ENCODE data around the gene CISD1.
"Not testable (repeated sequence)": the region's sequence is repeated elsewhere in the genome, so short reads cannot be mapped to it uniquely, and the experiment has no call there.

Gene CISD1

GRCh38 chr10:58253184-58253583 is 15.8 kb upstream of the CISD1 start:
- Histone ChIP-seq H4K20me1 (ENCODE audit: insufficient read depth, low read length) (0 out of 2 replicates have a peak, but pooled peaks cover 5% of the 10 kb centered on the region), H2AFZ (ENCODE audit: low read depth, low read length) (no peak overlapping the region), H3K4me2 (ENCODE audit: insufficient read depth, low read length) (no peak overlapping the region), H3K4me3 (ENCODE audit: low read depth in 1 of 2, low read length in 2 of 2) (no peak overlapping the region), H3K79me2 (ENCODE audit: insufficient read depth, low read length) (peaks cover 48% of the 10 kb centered on the region), H3K9ac (ENCODE audit: low read depth, low read length) (no peak overlapping the region), H3K27ac (ENCODE audit: low read length) (no peak overlapping the region), H3K27me3 (ENCODE audit: insufficient read depth, low read length, poor library complexity) (no peaks in the 10 kb centered on the region), H3K36me3 (ENCODE audit: insufficient read depth, low read length) (peaks cover 3% of the 10 kb centered on the region; the same call in 1 of the 2 replicates), H3K9me3 (ENCODE audit: insufficient read depth, low read length, severe bottlenecking) (peaks cover 6% of the 10 kb centered on the region), H3K4me1 (ENCODE audit: insufficient read depth, low read length) (0 out of 2 replicates have a peak, but pooled peaks cover 3% of the 10 kb centered on the region)
- DNase-seq (no peak), ATAC-seq (ENCODE audit: insufficient read depth, low read depth) (no peak)
- TF ChIP-seq EZH2 (IDR thresholded peaks at IDR 0.05; ENCODE audit: borderline replicate concordance, low read depth, low read length, severe bottlenecking) (no peak), CTCF (IDR thresholded peaks at IDR 0.05; ENCODE audit: borderline replicate concordance, extremely low read depth, low read length, poor library complexity, severe bottlenecking) (no peak)

- peaks cover 53% of the 10 kb centered on the region for H3K79me2 ChIP-seq (ENCODE audit: insufficient read depth, low read length)
- TF ChIP-seq EZH2 (IDR thresholded peaks at IDR 0.05; ENCODE audit: borderline replicate concordance, low read depth, low read length, severe bottlenecking), result no peak
- TF ChIP-seq CTCF (IDR thresholded peaks at IDR 0.05; ENCODE audit: borderline replicate concordance, extremely low read depth, low read length, poor library complexity, severe bottlenecking), result no peak
Measured at GRCh38 chr10:58254644-58255043, 14.3 kb upstream of the CISD1 start.

GRCh38 chr10:58256013-58256780 is 12.8 kb upstream of the CISD1 start:
- not testable (repeated sequence) for H4K20me1 ChIP-seq (ENCODE audit: insufficient read depth, low read length); H3K4me2 ChIP-seq (ENCODE audit: insufficient read depth, low read length); H2AFZ ChIP-seq (ENCODE audit: low read depth, low read length); H3K27me3 ChIP-seq (ENCODE audit: insufficient read depth, low read length, poor library complexity); DNase-seq; H3K36me3 ChIP-seq (ENCODE audit: insufficient read depth, low read length); H3K4me1 ChIP-seq (ENCODE audit: insufficient read depth, low read length); H3K4me3 ChIP-seq (ENCODE audit: low read depth in 1 of 2, low read length in 2 of 2); H3K9me3 ChIP-seq (ENCODE audit: insufficient read depth, low read length, severe bottlenecking); H3K9ac ChIP-seq (ENCODE audit: low read depth, low read length); ATAC-seq (ENCODE audit: insufficient read depth, low read depth); H3K27ac ChIP-seq (ENCODE audit: low read length)
- peaks cover 69% of the 10 kb centered on the region for H3K79me2 ChIP-seq (ENCODE audit: insufficient read depth, low read length)

More at GRCh38 chr10:58254644-58255043, 14.3 kb upstream of the CISD1 start:
- Histone ChIP-seq H3K4me2 (ENCODE audit: insufficient read depth, low read length) (no peak overlapping the region), H3K27ac (ENCODE audit: low read length) (no peak overlapping the region), H3K27me3 (ENCODE audit: insufficient read depth, low read length, poor library complexity) (no peaks in the 10 kb centered on the region), H3K9me3 (ENCODE audit: insufficient read depth, low read length, severe bottlenecking) (peaks cover 6% of the 10 kb centered on the region), H3K9ac (ENCODE audit: low read depth, low read length) (no peak overlapping the region), H4K20me1 (ENCODE audit: insufficient read depth, low read length) (peaks cover 5% of the 10 kb centered on the region; the same call in 1 of the 2 replicates), H3K36me3 (ENCODE audit: insufficient read depth, low read length) (peaks cover 6% of the 10 kb centered on the region; the same call in 1 of the 2 replicates), H2AFZ (ENCODE audit: low read depth, low read length) (no peak overlapping the region), H3K4me3 (ENCODE audit: low read depth in 1 of 2, low read length in 2 of 2) (no peak overlapping the region), H3K4me1 (ENCODE audit: insufficient read depth, low read length) (0 out of 2 replicates have a peak, but pooled peaks cover 3% of the 10 kb centered on the region)
- no peak for DNase-seq
- ATAC-seq (ENCODE audit: insufficient read depth, low read depth), result no peak

- ATAC-seq (ENCODE audit: insufficient read depth, low read depth), result no peak
- H3K4me1 ChIP-seq (ENCODE audit: insufficient read depth, low read length), result peaks cover 7% of the 10 kb centered on the region
- H3K36me3 ChIP-seq (ENCODE audit: insufficient read depth, low read length), result peaks cover 6% of the 10 kb centered on the region; the same call in 1 of the 2 replicates
- peaks cover 9% of the 10 kb centered on the region; the same call in 1 of the 2 replicates for H4K20me1 ChIP-seq (ENCODE audit: insufficient read depth, low read length)
- no peaks in the 10 kb centered on the region for H3K27me3 ChIP-seq (ENCODE audit: insufficient read depth, low read length, poor library complexity)
- H2AFZ ChIP-seq (ENCODE audit: low read depth, low read length), result no peak overlapping the region
- DNase-seq, result no peak
- TF ChIP-seq CTCF (IDR thresholded peaks at IDR 0.05; ENCODE audit: borderline replicate concordance, extremely low read depth, low read length, poor library complexity, severe bottlenecking) (no peak), EZH2 (IDR thresholded peaks at IDR 0.05; ENCODE audit: borderline replicate concordance, low read depth, low read length, severe bottlenecking) (no peak)
- H3K9me3 ChIP-seq (ENCODE audit: insufficient read depth, low read length, severe bottlenecking), result peaks cover 3% of the 10 kb centered on the region
- H3K4me2 ChIP-seq (ENCODE audit: insufficient read depth, low read length), result no peak overlapping the region
- no peak overlapping the region for H3K4me3 ChIP-seq (ENCODE audit: low read depth in 1 of 2, low read length in 2 of 2)
- no peak overlapping the region for H3K9ac ChIP-seq (ENCODE audit: low read depth, low read length)
- peaks cover 93% of the 10 kb centered on the region for H3K79me2 ChIP-seq (ENCODE audit: insufficient read depth, low read length)
- H3K27ac ChIP-seq (ENCODE audit: low read length), result no peak overlapping the region
Measured at GRCh38 chr10:58258977-58259692, 9.8 kb upstream of the CISD1 start.
